ENCODE data around the gene TMEM258.

Gene TMEM258

GRCh38 chr11:61778357-61778886 is 14.0 kb downstream of the TMEM258 start:
- Histone ChIP-seq H3K4me2 (ENCODE audit: low read length) (no peak overlapping the region), H3K79me2 (ENCODE audit: insufficient read depth, low read length) (no peaks in the 10 kb centered on the region), H3K36me3 (ENCODE audit: insufficient read depth, low read length) (no peaks in the 10 kb centered on the region), H3K27me3 (ENCODE audit: insufficient read depth, low read length) (no peaks in the 10 kb centered on the region; the same call in 1 of the 2 replicates), H3K27ac (ENCODE audit: low read depth, low read length, poor library complexity, severe bottlenecking) (no peak overlapping the region), H3K9ac (ENCODE audit: low read length) (no peak overlapping the region), H3K4me1 (ENCODE audit: insufficient read depth, low read length, severe bottlenecking) (peaks cover 4% of the 10 kb centered on the region), H3K9me2 (ENCODE audit: low read depth, low read length) (no peaks in the 10 kb centered on the region), H3K9me3 (ENCODE audit: low read length) (no peaks in the 10 kb centered on the region), H2AFZ (ENCODE audit: low read length) (no peak overlapping the region), H3K4me3 (ENCODE audit: low read depth, low read length, poor library complexity, severe bottlenecking) (no peak overlapping the region), H3F3A (ENCODE audit: insufficient read depth, low read length) (no peaks in the 10 kb centered on the region), H4K20me1 (ENCODE audit: insufficient read depth, low read length) (no peaks in the 10 kb centered on the region)
- no peak for TF ChIP-seq CTCF (IDR thresholded peaks at IDR 0.05; ENCODE audit: low read length)
- TF ChIP-seq EZH2 (IDR thresholded peaks at IDR 0.05; ENCODE audit: borderline replicate concordance, low read length), result no peak

- Histone ChIP-seq H3K4me1 (ENCODE audit: insufficient read depth, low read length, severe bottlenecking) (peaks cover 7% of the 10 kb centered on the region), H3K36me3 (ENCODE audit: insufficient read depth, low read length) (no peaks in the 10 kb centered on the region), H3F3A (ENCODE audit: insufficient read depth, low read length) (no peaks in the 10 kb centered on the region), H3K9me2 (ENCODE audit: low read depth, low read length) (no peaks in the 10 kb centered on the region), H3K27ac (ENCODE audit: low read depth, low read length, poor library complexity, severe bottlenecking) (no peak overlapping the region), H3K9me3 (ENCODE audit: low read length) (no peaks in the 10 kb centered on the region), H3K79me2 (ENCODE audit: insufficient read depth, low read length) (no peaks in the 10 kb centered on the region), H3K27me3 (ENCODE audit: insufficient read depth, low read length) (no peaks in the 10 kb centered on the region; the same call in 1 of the 2 replicates), H4K20me1 (ENCODE audit: insufficient read depth, low read length) (no peaks in the 10 kb centered on the region), H3K4me3 (ENCODE audit: low read depth, low read length, poor library complexity, severe bottlenecking) (peak overlapping the region; percentile 26), H3K9ac (ENCODE audit: low read length) (no peak overlapping the region), H3K4me2 (ENCODE audit: low read length) (peak overlapping the region; percentile 38), H2AFZ (ENCODE audit: low read length) (no peak overlapping the region)
- no peak for TF ChIP-seq CTCF (IDR thresholded peaks at IDR 0.05; ENCODE audit: low read length)
These were observed 14.9 kb downstream of the TMEM258 start for GRCh38 chr11:61777234-61778090.

- Histone ChIP-seq H3K4me3 (ENCODE audit: low read depth, low read length, poor library complexity, severe bottlenecking) (no peak overlapping the region), H3K4me1 (ENCODE audit: insufficient read depth, low read length, severe bottlenecking) (peaks cover 9% of the 10 kb centered on the region), H2AFZ (ENCODE audit: low read length) (no peak overlapping the region), H3K36me3 (ENCODE audit: insufficient read depth, low read length) (no peaks in the 10 kb centered on the region), H3K79me2 (ENCODE audit: insufficient read depth, low read length) (no peaks in the 10 kb centered on the region), H4K20me1 (ENCODE audit: insufficient read depth, low read length) (no peaks in the 10 kb centered on the region), H3K27ac (ENCODE audit: low read depth, low read length, poor library complexity, severe bottlenecking) (no peak overlapping the region), H3F3A (ENCODE audit: insufficient read depth, low read length) (no peaks in the 10 kb centered on the region), H3K27me3 (ENCODE audit: insufficient read depth, low read length) (no peaks in the 10 kb centered on the region; the same call in 1 of the 2 replicates), H3K9me2 (ENCODE audit: low read depth, low read length) (no peaks in the 10 kb centered on the region), H3K9me3 (ENCODE audit: low read length) (no peaks in the 10 kb centered on the region), H3K9ac (ENCODE audit: low read length) (no peak overlapping the region), H3K4me2 (ENCODE audit: low read length) (no peak overlapping the region)
- no peak for TF ChIP-seq EZH2 (IDR thresholded peaks at IDR 0.05; ENCODE audit: borderline replicate concordance, low read length)
- TF ChIP-seq CTCF (IDR thresholded peaks at IDR 0.05; ENCODE audit: low read length), result peak; percentile 79
These were observed 15.8 kb downstream of the TMEM258 start for GRCh38 chr11:61776561-61777075.

All from OCI-LY1 (cell line).